ENCODE data around the gene ALX4. TPM values are rescaled to one million over a fixed set of nuclear protein-coding genes. Genes with fewer than 3 reads are reported as not detected.
A peak's percentile ranks its signal among the peaks of the same experiment; 100 is the strongest.

ALX4 gene
- total RNA-seq, 2 donors from 2014 or later: 0.17 to 0.36 TPM

GRCh38 chr11:44237156-44237555 is 72.8 kb downstream of the ALX4 start:
- H3K9me3 ChIP-seq: no peaks in the 10 kb centered on the region
- intact Hi-C loops (cut with DNase I): no loop called here
- no peak overlapping the region for H3K27ac ChIP-seq
- H3K27me3 ChIP-seq (replicated peaks; ENCODE audit: insufficient read depth): no peaks in the 10 kb centered on the region
- no peaks in the 10 kb centered on the region for H3K4me1 ChIP-seq (replicated peaks)
- no peak for DNase-seq (ENCODE audit: low spot score)
- no peaks in the 10 kb centered on the region for H3K36me3 ChIP-seq
- 90% methylated on average over 1 of the region's 1 CpG for WGBS
- TF ChIP-seq POLR2A (IDR thresholded peaks at IDR 0.05) (no peak), CTCF (IDR thresholded peaks at IDR 0.05) (no peak), POLR2AphosphoS5 (IDR thresholded peaks at IDR 0.05) (no peak)
- H3K4me3 ChIP-seq: no peak overlapping the region

- TF ChIP-seq POLR2AphosphoS5 (IDR thresholded peaks at IDR 0.05): no peak
- TF ChIP-seq CTCF (IDR thresholded peaks at IDR 0.05): no peak
- no peak for TF ChIP-seq POLR2A (IDR thresholded peaks at IDR 0.05)
- no peaks in the 10 kb centered on the region for H3K27me3 ChIP-seq (replicated peaks; ENCODE audit: insufficient read depth)
- H3K27ac ChIP-seq: no peak overlapping the region
- 88% methylated on average over 2 of the region's 2 CpGs for WGBS
- intact Hi-C loops (cut with DNase I): no loop called here
- H3K36me3 ChIP-seq: no peaks in the 10 kb centered on the region
- no peak overlapping the region for H3K4me3 ChIP-seq
- H3K4me1 ChIP-seq (replicated peaks): no peaks in the 10 kb centered on the region
- no peak for DNase-seq (ENCODE audit: low spot score)
- H3K9me3 ChIP-seq: no peaks in the 10 kb centered on the region
Measured at GRCh38 chr11:44236296-44236695, 73.6 kb downstream of the ALX4 start.

- H3K9me3 ChIP-seq: no peaks in the 10 kb centered on the region
- H3K27ac ChIP-seq: no peak overlapping the region
Measured at GRCh38 chr11:44235765-44236201, 74.2 kb downstream of the ALX4 start.

GRCh38 chr11:44229624-44230023 is 80.3 kb downstream of the ALX4 start:
- no peak for DNase-seq (ENCODE audit: low spot score)
- H3K36me3 ChIP-seq: no peaks in the 10 kb centered on the region
- WGBS: 79% methylated on average over 3 of the region's 3 CpGs
- TF ChIP-seq POLR2AphosphoS5 (IDR thresholded peaks at IDR 0.05) (no peak), CTCF (IDR thresholded peaks at IDR 0.05) (no peak), POLR2A (IDR thresholded peaks at IDR 0.05) (no peak)
- intact Hi-C loops (cut with DNase I): no loop called here
- H3K9me3 ChIP-seq: no peaks in the 10 kb centered on the region
- H3K27me3 ChIP-seq (replicated peaks; ENCODE audit: insufficient read depth): no peaks in the 10 kb centered on the region
- H3K4me1 ChIP-seq (replicated peaks): no peaks in the 10 kb centered on the region
- H3K4me3 ChIP-seq: no peak overlapping the region
- no peak overlapping the region for H3K27ac ChIP-seq

More at GRCh38 chr11:44235765-44236201, 74.2 kb downstream of the ALX4 start:
- DNase-seq (ENCODE audit: low spot score): no peak
- no peaks in the 10 kb centered on the region for H3K27me3 ChIP-seq (replicated peaks; ENCODE audit: insufficient read depth)
- TF ChIP-seq CTCF (IDR thresholded peaks at IDR 0.05) (no peak), POLR2A (IDR thresholded peaks at IDR 0.05) (no peak), POLR2AphosphoS5 (IDR thresholded peaks at IDR 0.05) (no peak)
- intact Hi-C loops (cut with DNase I): no loop called here
- no peaks in the 10 kb centered on the region for H3K36me3 ChIP-seq
- no peak overlapping the region for H3K4me3 ChIP-seq
- WGBS: 78% methylated on average over 8 of the region's 8 CpGs
- H3K4me1 ChIP-seq (replicated peaks): no peaks in the 10 kb centered on the region

- H3K4me3 ChIP-seq: no peak overlapping the region
- intact Hi-C loops (cut with DNase I): no loop called here
- WGBS: 30% methylated on average over 4 of the region's 4 CpGs
- no peaks in the 10 kb centered on the region for H3K9me3 ChIP-seq
- DNase-seq (ENCODE audit: low spot score): peak; percentile 78
- no peaks in the 10 kb centered on the region for H3K4me1 ChIP-seq (replicated peaks)
- H3K36me3 ChIP-seq: no peaks in the 10 kb centered on the region
- no peaks in the 10 kb centered on the region for H3K27me3 ChIP-seq (replicated peaks; ENCODE audit: insufficient read depth)
- TF ChIP-seq CTCF (IDR thresholded peaks at IDR 0.05) (no peak), POLR2AphosphoS5 (IDR thresholded peaks at IDR 0.05) (peak; percentile 71)
- no peak overlapping the region for H3K27ac ChIP-seq
Measured at GRCh38 chr11:44229098-44229497, 80.8 kb downstream of the ALX4 start.
